Fibroblast of skin of right quadriceps (primary cell): ENCODE measurements around the gene APOBEC3B.
"Not testable (repeated sequence)": the region's sequence is repeated elsewhere in the genome, so short reads cannot be mapped to it uniquely, and the experiment has no call there.

Experiments
- DNase-seq: peaks from one replicate; pipeline ENCODE4 v3.0.0-alpha.2; 2013

Gene APOBEC3B

DNA sequence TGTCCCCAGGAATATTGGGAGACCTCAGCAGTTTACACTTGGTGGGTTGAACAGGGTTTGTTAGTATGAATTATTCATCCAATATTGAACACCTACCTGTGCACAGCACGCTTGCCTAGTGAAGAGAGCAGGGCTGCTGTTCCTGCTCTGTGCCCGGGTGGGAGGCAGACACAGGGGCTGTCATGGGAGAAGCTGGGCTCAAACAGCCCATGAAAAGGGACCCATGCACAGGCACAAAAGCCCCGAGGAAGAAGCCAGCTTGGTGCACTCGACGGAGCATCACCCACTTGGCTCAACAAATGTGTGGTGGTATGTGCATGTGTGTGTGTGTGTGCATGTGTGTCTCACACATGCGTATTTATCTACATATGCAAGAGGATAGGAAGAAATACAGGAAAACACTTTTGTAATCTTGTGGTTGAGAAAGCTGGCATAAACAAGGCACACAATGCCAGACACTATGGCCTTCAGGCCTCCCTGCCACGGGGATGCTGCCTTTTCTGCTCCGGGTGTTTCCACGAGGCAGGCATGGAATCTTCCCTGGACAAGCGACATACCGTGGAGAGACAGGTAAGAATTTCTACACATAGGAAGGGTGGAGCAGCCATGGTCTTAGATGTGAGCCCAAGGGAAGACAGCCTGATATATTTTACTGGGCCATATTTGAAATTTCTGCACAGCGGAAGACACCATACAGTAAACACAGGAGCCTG lies 29.7 kb upstream of the APOBEC3B start:
- no peak for DNase-seq

DNA sequence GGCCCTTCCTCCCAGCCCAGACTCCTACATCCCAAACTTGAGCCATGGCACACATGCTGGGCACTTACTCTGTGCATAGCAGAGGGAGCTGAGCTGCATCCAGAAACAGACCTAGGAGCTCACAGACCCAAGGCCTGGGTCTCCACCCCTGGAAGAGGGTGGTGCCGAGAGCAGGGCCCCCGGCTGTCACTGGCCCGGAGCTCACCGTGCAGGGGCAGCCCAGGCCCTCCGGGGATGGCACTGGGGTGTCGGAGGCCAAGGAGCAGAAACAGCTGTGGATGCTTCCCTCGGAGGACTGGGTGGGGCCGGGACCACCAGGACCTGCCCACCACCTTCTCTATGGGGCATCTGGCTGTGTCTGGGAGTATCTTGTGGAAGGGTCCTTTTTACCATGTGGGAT lies 29.1 kb upstream of the APOBEC3B start:
- no peak for DNase-seq

DNA sequence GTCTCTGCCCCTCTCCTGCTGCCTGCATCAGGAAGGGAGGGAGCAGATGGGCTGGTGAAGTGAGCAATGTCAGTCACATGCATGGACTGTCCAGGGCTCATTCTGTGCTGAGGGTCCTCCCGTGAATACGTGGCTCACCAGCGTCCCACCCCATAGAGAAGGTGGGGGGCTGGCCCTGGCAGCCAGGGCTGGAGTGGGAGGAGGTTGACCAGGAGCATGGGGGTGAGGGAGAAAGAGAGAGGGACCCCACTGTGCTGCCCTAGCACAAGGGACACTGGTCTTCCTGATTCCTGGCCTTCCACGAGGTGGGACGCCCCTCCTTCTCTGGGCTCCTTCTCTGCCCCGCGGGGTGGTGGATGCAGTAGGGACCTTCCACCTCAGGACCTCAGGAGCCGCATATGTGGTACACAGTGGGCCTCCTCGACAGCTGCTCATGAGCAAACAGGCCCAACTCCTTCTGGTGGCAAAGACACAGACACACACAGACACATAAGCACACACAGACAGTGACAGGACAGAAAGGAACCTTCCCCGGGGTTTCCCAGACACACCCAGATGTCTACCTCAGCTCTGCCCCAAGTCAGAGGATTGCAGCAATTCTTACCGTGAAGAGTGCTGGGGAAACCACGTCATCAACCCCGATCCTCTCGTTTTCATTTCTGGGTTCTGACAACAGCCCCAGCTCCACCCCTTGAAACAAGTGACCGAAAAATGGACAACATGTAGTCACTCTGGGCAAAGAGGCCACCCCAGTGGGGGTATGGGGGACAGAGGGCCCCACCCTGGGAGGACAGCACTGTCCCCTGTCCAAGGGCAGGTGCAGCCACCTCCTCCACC lies 28.4 kb upstream of the APOBEC3B start:
- DNase-seq: no peak

DNA sequence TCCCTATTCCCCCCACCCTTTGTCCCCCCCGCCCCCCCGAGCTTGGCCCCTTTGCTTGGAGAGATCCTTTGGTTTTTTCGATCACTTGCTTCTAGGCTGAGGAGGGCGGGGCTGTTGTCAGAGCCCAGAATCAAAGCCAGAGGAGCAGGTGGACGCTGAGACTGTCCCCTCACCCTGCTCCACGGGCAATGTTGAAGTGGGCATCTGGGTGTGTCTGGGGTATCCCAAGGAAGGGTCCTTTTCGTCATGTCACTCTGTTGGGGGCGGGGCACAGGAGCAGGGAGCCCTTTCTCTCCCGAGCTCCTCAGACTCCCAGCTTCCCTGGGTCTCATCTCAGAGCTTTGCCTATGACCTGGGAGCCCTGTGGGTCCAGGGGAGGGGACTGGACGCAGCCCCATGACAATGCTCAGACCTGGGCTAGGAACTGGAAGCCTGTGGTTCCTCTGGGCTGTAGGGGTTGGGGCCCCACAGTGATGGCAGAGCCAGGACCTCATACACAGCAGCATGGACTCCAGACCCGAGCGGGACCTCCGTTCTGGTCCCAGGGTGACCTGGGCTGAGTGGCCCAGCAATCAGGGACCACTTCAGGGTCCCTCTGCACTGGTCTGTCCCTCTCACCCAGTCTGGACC lies 27.6 kb upstream of the APOBEC3B start:
- no peak for DNase-seq

DNA sequence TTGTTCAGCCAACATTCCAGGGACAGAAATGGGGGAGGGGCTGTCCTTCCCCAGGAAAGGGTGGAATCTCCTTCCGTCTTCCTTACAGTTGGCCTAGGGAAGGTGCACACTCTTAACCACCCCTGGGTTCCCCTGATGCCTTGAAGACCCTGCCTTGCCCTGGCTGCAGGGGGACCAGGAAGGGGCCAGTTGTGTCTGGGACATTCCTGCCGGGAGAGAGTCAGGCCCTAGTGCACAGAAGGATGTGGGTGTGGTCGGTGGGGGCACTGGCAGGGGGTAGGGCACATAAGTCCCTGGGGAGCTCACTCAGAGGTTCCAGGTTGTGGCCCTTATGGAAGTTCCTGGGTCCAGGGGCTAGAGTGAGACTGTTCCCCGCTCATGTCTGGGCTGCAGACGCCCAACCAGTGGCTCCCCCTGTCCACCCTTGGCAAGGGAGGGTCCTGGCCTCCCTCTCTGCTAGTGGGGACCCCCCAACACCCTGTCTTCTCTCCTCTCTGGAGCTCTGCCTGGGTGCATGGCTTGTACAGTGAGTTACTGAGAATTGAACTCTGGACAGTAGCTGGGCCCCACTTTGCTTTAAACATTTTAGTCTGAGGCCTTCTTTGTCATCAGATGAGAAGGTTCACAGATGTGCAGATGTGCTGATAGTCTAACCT lies 26.8 kb upstream of the APOBEC3B start:
- no peak for DNase-seq

DNA sequence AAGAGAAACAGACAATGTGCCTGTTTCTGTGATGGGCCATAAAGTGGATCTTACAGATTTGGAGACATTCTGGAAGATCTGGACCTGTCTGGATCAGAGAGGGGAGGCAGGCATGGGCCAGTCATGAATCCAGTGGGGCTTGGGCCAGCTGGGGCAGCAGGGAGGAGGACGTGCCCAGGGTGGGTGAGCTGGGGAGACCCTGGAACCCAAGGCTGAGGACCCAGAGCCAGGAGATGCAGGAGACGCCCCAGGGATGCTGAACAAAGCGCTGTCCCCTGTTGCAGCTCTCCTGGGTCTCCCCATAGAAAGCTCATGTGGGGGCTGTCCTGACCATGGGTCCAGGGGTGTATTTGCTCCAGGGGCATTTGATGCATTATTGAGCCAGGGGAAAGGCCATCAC lies 26.2 kb upstream of the APOBEC3B start:
- no peak for DNase-seq

DNA sequence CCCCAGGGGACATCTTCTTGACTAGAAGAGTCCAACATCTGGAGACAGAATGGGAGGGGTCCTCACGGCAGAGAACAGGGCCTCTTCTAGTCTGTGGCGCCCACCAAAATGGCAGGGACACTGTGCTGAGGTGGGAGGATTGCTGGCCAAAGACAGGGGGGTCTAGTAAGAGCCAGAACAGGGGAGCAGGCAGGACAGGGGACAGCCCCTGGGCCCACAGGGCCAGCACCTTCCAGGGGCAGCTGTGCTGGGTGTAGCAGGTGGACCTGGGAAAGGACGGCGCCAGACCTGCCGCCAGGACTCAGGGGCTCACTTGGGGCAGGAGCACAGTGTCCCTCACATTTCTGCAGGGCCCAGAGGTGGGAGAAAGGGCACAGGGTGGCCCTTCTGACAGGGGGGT lies 25.6 kb upstream of the APOBEC3B start:
- DNase-seq: no peak

DNA sequence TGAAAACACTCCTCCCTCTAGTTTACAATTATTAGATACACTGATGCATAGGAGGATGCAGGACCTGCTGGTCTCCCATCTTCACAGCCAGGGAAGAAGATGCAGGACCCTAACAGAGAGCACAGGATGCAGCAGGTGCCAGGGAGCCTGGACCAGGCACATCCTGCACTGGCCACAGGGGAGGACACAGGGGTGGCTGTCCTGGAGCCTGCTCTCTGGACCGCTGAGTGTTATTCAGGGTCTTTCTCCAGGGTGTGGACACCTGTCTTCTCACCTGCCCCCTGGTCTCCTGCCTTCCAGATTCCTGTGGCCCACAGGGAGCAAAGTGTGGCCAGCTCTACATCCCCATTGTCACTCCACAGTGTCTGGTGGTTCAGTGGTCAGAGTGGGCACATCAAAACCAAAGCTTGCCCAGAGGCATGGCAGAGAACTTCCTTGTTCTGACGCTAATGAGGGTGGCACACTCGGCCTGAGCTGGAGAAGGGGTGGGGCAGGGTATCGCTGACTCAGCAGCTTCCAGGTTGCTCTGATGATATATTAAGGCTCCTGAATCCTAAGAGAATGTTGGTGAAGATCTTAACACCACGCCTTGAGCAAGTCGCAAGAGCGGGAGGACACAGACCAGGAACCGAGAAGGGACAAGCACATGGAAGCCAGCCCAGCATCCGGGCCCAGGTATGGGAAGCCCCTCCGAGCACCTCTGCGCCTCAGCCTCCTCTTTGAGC lies 24.9 kb upstream of the APOBEC3B start, which contains the start of gene APOBEC3A:
Gene APOBEC3A (plus strand): TSS at position 564 of the 725 bp plus-strand sequence. CDS start 83 bp downstream, at position 647.
- DNase-seq: no peak

DNA sequence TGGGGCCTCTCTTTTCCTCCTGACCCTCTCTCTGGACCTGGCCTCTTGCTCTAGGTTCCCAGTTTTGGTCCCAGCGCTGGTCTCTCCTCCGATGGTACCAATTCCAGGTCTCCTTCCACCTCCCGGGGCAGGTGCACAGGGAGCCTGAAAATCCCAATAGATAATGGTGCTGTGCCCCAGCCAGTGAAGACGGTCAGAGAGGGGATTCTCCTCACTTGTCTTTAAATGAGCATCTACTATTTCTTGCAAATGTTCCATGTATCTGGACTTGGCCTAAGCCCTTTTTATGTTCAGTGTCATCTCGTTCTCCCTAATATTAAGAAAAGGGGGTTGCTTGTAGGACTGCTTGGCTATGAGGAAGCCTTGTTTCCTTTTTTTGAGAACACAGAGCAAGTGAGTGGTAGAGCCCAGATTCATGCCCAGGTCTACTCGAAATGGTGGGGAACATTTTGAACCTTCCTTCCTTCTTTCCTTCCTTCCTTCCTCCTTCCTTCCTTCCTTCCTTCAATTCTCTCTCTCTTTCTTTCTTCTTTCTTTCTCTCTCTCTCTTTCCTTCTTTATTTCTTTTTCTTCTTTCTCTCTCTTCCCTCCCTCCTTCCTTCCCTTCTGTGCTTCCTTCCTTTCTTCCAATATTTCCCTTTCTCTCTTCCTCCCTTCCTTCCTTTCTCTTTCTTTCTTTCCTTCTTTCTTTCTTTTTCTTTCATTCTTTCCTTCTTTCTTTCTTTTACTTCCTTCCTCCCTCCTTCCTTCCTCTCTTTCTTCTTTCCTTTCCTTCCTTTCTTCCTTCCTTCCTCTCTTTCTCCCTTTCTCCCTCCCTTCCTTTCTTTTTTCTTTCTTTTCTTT lies 24.1 kb upstream of the APOBEC3B start:
- DNase-seq: no peak

DNA sequence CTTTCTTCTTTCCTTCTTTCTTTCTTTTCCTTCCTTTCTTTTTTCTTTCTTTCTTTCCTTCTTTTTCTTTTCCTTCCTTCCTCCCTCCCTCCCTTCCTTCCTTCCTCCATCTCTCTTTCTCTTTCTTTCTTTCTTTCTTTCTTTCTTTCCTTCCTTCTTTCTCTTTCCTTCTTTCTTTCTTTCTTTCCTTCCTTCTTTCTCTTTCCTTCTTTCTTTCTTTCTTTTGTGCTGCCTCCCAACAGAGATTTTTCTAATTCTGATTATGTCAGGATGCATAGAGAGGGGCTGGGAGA lies 23.6 kb upstream of the APOBEC3B start:
- not testable (repeated sequence) for DNase-seq

DNA sequence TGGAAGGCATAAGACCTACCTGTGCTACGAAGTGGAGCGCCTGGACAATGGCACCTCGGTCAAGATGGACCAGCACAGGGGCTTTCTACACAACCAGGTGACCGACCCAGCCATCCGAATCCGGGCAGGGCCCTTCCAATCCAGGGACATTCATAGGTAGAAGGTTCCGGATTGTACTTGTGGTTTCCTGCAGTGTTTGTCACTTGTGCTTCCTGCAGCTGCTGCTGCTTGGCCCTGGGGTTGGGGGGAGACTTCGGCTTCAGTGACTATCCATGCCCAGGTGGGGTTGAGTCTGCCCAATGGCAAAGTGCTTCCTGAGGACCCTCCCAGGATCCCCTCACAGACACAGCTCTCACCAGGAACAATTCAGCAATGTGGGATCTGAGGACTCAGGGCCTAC lies 22.6 kb upstream of the APOBEC3B start:
- DNase-seq: no peak

DNA sequence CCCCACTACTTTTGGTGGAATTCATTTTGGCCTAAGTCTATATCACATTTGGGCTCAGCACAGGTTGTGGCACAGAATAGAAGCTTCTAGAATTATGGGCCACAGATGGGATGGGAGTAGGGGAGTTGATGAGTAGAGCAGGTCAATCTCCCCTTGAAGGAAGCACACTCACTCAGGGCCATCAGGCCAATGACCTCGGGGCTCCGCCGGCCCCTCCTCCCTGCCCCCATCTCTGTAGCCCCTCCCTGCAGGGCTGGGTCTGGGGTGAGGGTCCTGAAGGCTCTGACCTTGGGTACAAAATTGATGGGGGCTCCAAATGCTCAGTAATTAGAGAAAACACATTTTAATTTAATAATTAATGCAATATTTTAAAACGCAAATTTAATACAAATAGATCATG lies 21.5 kb upstream of the APOBEC3B start:
- not testable (repeated sequence) for DNase-seq

DNA sequence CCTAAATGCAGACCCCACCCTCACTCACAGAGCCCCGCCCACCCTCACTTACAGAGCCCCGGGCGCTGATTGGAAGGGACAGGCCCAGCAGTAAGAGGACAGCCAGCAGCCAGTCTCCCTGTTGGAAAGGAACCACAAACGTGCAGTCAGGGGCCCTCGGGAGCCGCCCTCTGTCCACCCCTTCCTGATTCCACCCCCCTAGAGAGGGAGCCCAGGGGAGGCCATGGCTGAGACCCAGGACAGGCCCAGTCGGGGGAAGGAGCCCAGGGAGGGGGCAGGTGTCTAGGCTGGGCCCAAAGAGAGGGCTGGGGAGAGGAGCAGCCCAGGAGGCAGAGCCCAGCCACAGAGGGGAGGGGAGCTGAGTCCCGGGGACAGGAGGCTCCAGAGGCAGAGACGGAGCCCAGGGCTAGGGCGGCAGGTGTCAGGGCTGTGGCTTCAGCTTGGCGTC lies 18.8 kb upstream of the APOBEC3B start:
- not testable (repeated sequence) for DNase-seq

DNA sequence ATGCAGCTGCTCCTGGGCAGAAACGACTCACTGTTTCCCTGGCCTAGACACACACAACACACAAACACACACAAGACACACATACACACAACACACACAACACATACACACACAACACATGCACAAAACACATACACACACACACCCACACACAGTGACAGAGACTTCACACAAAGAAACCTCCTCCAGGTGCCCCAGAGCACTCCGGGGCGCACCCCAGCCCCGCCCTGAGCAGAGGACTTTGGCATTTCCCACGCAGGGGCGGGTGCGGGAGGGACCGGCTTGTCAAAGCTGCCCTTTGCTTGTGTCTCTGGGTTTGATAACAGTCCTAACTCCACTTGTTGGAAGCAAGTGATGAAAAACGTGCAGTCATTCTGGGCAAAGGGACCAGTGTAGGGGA lies 18.3 kb upstream of the APOBEC3B start:
- no peak for DNase-seq

DNA sequence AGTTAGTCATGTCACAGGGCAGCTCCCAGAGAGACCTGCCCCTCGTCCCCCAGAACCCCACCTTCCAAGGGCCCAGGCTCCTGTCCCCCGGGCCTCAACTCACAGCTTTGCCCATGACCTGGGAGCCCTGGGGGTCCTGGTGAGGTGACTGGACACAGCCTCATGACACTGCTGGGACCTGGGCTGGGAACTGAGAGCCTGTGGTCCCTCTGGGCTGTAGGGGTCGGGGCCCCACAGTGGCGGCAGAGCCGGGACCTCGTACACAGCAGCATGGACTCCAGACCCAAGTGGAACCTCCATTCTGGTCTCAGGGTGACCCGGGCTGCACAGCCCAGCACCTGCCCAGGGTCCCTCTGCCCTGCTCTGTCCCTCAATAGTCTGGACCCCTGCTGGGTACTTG lies 17.8 kb upstream of the APOBEC3B start:
- no peak for DNase-seq

DNA sequence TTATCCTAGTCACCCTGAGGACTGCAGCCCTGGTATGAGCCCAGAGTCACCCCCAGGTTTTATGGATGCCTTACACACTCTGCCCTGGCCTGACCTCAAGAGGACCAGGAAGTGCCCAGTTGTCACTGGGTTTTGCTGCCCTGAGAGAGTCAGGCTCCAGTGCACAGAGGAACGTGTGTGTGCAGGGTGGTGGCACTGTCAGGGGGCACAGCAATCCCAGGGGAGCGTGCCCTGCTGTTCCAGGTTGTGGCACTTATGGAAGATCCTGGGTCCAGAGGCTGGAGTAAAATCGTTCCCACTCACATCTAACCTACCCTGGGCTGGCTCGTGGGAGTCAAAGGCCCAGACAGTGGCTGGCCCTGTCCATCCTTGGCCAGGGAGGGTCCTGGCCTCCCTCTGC lies 17.2 kb upstream of the APOBEC3B start:
- DNase-seq: no peak

DNA sequence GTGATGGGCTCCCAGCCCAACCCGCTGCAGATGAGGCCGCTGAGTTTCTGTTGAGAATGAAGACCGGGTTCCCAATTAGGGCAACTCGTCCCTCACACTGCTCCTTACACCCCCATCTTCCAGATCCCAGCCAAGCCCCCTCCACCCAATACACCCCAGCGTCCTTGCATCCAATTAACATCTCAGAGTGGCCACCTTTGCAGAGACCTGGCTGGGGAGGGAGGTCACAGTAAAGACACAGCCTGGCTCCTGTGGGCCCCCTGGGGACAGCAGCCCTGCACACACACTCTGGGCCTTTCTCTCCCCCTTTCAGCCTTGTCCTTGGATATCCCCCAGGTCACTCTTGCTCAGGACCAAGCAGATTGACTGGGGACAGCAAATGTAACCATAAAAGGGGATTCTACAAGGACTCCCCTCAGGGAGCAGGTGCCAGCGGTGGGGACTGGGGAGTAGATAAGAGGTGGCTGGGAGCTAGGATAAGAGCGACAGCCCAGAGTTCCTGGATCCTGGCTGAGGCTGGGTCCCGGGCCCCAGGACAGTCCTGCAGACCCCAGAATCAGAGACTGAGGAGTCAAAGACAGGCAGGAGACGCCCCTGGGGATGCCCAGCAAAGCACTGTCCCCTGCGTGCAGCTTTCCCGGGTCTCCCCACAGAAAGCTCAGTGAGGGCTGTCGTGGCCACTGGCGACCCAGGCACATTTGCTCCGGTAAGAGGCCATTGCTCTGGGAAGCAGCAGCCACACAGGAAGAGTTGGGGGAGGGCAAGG lies 16.4 kb upstream of the APOBEC3B start:
- no peak for DNase-seq

DNA sequence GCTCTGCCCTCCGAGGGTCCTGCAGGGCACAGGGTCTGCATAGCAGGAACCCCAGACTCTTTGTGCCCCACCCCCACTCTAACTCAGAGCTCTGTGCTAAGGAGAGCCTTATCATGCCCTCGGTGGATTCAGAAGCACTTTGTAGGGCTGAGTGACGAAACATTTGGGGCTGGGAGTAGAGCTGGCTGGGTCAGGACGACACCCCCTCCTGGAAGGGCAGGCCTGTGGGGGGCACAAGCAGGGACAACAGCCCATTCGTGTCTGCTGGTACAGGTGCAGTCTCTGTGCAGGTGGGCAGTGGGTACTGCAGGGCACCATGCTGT lies 15.8 kb upstream of the APOBEC3B start:
- no peak for DNase-seq

DNA sequence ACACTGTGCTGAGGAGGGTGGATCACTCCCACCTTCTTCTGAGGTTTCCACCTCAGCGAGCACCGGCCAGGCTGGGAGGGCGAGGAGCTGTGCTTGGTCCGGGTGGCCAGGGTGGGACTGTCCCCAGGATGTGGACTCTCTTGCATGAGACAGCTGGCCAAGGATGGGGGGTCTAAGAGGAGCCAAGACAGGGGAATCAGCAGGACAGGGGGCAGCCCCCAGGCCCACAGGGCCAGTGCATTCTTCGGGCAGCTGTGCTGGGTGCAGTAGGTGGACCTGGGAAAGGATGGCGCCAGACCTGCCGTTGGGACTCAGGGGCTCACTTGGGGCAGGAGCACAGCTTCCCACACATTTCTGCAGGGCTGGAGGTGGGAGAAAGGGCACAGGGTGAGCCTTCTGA lies 15.2 kb upstream of the APOBEC3B start:
- DNase-seq: no peak

DNA sequence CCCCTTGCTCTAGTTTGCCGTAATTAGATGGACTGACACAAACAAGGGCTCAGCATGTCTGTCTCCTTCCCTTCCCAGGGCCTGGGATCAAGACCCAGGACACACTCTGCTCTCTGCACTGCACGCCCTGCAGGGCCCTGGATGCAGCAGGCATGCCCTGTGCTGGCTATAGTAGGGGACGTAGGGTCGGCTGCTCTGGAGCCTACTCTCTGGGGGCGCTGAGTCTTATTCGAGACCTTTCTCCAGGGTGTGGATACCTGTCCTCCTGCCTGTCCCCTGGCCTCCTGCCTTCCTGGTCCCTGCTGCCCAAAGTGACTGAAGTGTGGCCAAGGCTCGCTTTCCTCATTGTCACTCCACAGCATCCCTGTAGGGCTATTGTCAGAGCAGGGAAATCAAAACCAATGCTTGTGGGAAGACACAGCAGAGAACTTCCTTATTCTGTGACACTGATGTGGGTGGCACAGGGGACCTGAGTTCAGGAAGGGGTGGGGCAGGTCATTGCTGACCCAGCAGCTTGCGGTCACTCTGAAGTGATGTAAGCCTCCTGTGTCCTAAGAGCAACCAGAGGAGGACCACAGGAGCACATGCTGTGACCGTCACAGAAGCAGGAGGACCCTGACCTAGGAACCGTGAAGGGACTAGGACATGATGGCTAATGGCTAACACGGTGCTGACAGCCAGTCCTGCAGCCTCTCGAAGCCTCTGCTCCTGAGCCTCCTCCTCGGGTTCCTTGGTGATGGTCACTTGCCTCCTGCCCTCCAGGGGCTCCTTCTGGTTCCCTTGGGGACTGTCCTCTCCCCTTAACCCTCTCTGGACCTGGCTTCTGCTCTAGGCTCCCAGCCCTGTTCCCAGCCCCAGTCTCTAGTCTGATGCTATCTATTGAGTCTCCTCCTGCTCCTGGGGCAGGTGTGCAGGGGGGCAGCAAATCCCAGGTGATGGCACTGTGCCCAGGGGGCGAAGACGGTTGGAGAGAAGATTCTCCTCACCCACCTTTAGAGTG lies 14.4 kb upstream of the APOBEC3B start:
- no peak for DNase-seq
